ENCODE measurements around the gene HEBP2. TPM values are rescaled to one million over a fixed set of nuclear protein-coding genes. Genes with fewer than 3 reads are reported as not detected.
A peak's percentile ranks its signal among the peaks of the same experiment; 100 is the strongest.

The HEBP2 gene
- total and polyA plus RNA-seq, 2 of the 13 experiments (the other 11 are each of a cell fraction or from before 2014, with no cell fraction given), result 16.0 to 72.8 TPM

GRCh38 chr6:138403801-138404665 lies at the start of gene HEBP2 (continued):
- TF ChIP-seq ZNF512B (CRISPR knock-in tag; IDR thresholded peaks at IDR 0.05; ENCODE audit: borderline replicate concordance) (no peak), FOXK1 (CRISPR knock-in tag; IDR thresholded peaks at IDR 0.05; ENCODE audit: borderline replicate concordance, low read depth) (peak; percentile 86; the same call in 1 of the 2 replicates), IKZF5 (CRISPR knock-in tag; IDR thresholded peaks at IDR 0.05) (0 out of 2 replicates have a peak, but pooled peaks have one; percentile 84), WIZ (CRISPR knock-in tag; IDR thresholded peaks at IDR 0.05) (0 out of 2 replicates have a peak, but pooled peaks have one; percentile 54), ZEB1 (IDR thresholded peaks at IDR 0.05; ENCODE audit: insufficient replicate concordance, low read depth) (peak; percentile 78), ZBTB25 (CRISPR knock-in tag; IDR thresholded peaks at IDR 0.05) (peak; percentile 58; the same call in 1 of the 2 replicates), NR3C1 (CRISPR knock-in tag; IDR thresholded peaks at IDR 0.05) (no peak), ZNF333 (CRISPR knock-in tag; IDR thresholded peaks at IDR 0.05; ENCODE audit: borderline replicate concordance) (no peak; the same call in 1 of the 2 replicates), ZNF841 (CRISPR knock-in tag; IDR thresholded peaks at IDR 0.05; ENCODE audit: borderline replicate concordance) (peak; percentile 55; the same call in 1 of the 2 replicates), ZNF562 (CRISPR knock-in tag; IDR thresholded peaks at IDR 0.05; ENCODE audit: borderline replicate concordance) (peak; percentile 28; the same call in 1 of the 2 replicates), TFAP4 (IDR thresholded peaks at IDR 0.05; ENCODE audit: borderline replicate concordance, low read depth) (peak; percentile 90; the same call in 1 of the 2 replicates), HOMEZ (CRISPR knock-in tag; IDR thresholded peaks at IDR 0.05; ENCODE audit: low read depth) (peak; percentile 79; the same call in 1 of the 2 replicates), GABPA (IDR thresholded peaks at IDR 0.05; ENCODE audit: low read depth, low read length) (peak; percentile 70), GABPA (CRISPR knock-in tag; IDR thresholded peaks at IDR 0.05; ENCODE audit: low read depth) (peak; percentile 88), ZBTB4 (CRISPR knock-in tag; IDR thresholded peaks at IDR 0.05; ENCODE audit: borderline replicate concordance) (no peak; the same call in 1 of the 2 replicates)
